ENCODE results near the gene IFI16.

DNA sequence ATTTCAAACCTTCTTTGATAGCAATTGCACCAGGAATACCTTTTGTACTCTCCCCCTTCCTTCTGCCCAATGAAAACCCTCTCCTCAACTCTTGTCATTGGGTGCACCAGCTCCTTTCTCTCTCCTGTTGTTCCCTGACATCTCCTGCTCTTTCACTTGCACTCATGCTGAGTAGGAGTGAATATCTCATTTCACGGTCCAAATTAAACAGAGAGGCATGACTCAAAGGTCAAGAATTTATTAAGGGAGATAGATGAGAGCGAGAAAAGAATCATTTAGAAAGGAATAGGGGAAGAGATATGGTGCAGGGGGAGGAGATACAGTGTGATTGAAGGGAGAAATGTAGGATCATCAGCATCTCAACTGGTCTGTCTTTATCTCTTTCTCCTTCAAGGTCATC lies 44.7 kb downstream of the IFI16 start:
- TF ChIP-seq CTCF (IDR thresholded peaks at IDR 0.05) (no peak), POLR2A (IDR thresholded peaks at IDR 0.05) (no peak)

All from testis (tissue), 2 donors.